Upper lobe of left lung (tissue), 6 donors: ENCODE data around the gene ZNF581. TPM values are rescaled to one million over a fixed set of nuclear protein-coding genes. Genes with fewer than 3 reads are reported as not detected.
A peak's percentile ranks its signal among the peaks of the same experiment; 100 is the strongest.

Experiments
- ATAC-seq, 2 donors: fragments of 200-7000 bp; cut with Tn5 transposase; one replicate each; pipeline ENCODE4 v1.9.1; 2022; ENCODE audit warnings: mild to moderate bottlenecking in 2 of 2, moderate library complexity in 2 of 2; ENCODE audit not compliant: low FRiP score in 2 of 2
- DNase-seq, 2 donors: peaks; one replicate each; pipeline ENCODE4 v3.0.0-alpha.2; 2019 to 2020
- H3K27ac ChIP-seq, 4 donors: fragments of 200-600 bp; sonication (generic); one replicate each; pipeline ENCODE4 v1.5.1; 2016 to 2019
- H3K27me3 ChIP-seq, 4 donors: fragments of 200-600 bp; sonication (generic); one replicate each; pipeline ENCODE4 v1.5.1; 2017 to 2019
- H3K36me3 ChIP-seq, 4 donors: fragments of 200-600 bp; sonication (generic); one replicate each; pipeline ENCODE4 v1.5.1; 2016 to 2019
- H3K4me1 ChIP-seq, 4 donors: fragments of 200-600 bp; sonication (generic); one replicate each; pipeline ENCODE4 v1.5.1; 2018 to 2019
- H3K4me3 ChIP-seq, 4 donors: fragments of 200-600 bp; sonication (generic); one replicate each; pipeline ENCODE4 v1.5.1; 2017 to 2019; ENCODE audit warnings: mild to moderate bottlenecking in 2 of 4, moderate library complexity in 1 of 4
- H3K9me3 ChIP-seq, 4 donors: fragments of 200-600 bp; sonication (generic); one replicate each; pipeline ENCODE4 v1.5.1; 2018 to 2019
- EP300 ChIP-seq, 4 donors: sonication (generic); formaldehyde crosslinking; IDR thresholded peaks; one replicate each; pipeline ENCODE4 v1.5.1; 2017; ENCODE audit warnings: antibody characterized with exemption in 4 of 4, control low read depth in 2 of 4
- POLR2A ChIP-seq, 4 donors: fragments of 450-650 bp; IDR thresholded peaks; one replicate each; pipeline ENCODE4 v1.5.1; 2016 to 2017; ENCODE audit warnings: antibody characterized with exemption in 4 of 4, mild to moderate bottlenecking in 2 of 4
- POLR2AphosphoS5 ChIP-seq, 2 donors: sonication (generic); formaldehyde crosslinking; IDR thresholded peaks; one replicate each; pipeline ENCODE4 v1.5.1; 2017; ENCODE audit warnings: antibody characterized with exemption in 2 of 2
- WGBS, 2 donors: methylation state at CpG; one replicate each; pipeline ENCODE4 v1.1.5; 2017 to 2018; 5-methylcytosine and 5-hydroxymethylcytosine counted together
- total RNA-seq, 6 donors: library from RNA; depleted of rRNA in 4 of 6; stranded (reverse); fragments of >200 nt in 4 of 6; gene quantifications; one replicate each; pipeline versions ENCODE4 v1.1.0 to v1.2.1, GENCODE V29; 2016 to 2021
- TF ChIP-seq, protein P1 (sequence below), 6 experiments: fragments of 450-650 bp in 4 of 6; fragments of 200-600 bp in 2 of 6; sonication (generic) in 2 of 6; IDR thresholded peaks; one replicate each; pipeline ENCODE4 v1.5.1; 2016 to 2019; ENCODE audit warnings: antibody characterized with exemption in 6 of 6
- donor health status: DM: no; HTN: no; CAD: no; lungs with moderate emphysema.
- donor health status: DM: no; HTN: yes; CAD: no; lungs with severe emphysema.

ZNF581 gene
- total RNA-seq, 6 donors from 2014 or later, result 15.6 to 38.8 (median 21.9) TPM

DNA sequence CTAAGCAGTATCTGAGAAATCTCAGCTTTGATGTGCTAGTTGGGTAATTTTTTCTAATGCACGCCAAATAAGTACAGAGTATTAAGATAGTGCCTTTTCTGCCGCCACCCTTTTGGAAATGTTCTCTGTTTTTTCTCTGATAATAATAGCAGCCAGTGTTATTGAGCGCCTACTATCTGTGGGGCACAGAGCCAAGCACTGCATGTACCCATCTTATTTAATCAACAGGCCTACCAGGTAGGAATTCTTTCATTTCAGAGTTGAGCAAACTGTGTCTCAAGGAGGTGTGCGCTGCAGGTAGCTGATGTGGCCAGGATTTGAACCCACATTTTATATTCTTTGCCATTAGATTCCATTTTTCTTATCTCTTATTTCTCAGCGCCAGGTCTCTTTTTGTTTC, 32.9 kb downstream of the ZNF581 start:
- Histone ChIP-seq H3K9me3 (no peaks in the 10 kb centered on the region), H3K4me3 (peak overlapping the region in 3 of 4 donors; percentile 80 to 99 (median 98)), H3K27me3 (no peaks in the 10 kb centered on the region), H3K4me1 (peaks cover 36 to 78% (median 48%) of the 10 kb centered on the region in 4 donors), H3K27ac (peak overlapping the region in 2 of 4 donors; percentile 92 to 98), H3K36me3 (peaks cover 13 to 54% (median 43%) of the 10 kb centered on the region in 4 donors)
- DNase-seq (no peak), ATAC-seq (no peak)
- TF ChIP-seq EP300 (IDR thresholded peaks at IDR 0.05) (no peak), POLR2AphosphoS5 (IDR thresholded peaks at IDR 0.05) (no peak)
- TF ChIP-seq, protein P1, sequence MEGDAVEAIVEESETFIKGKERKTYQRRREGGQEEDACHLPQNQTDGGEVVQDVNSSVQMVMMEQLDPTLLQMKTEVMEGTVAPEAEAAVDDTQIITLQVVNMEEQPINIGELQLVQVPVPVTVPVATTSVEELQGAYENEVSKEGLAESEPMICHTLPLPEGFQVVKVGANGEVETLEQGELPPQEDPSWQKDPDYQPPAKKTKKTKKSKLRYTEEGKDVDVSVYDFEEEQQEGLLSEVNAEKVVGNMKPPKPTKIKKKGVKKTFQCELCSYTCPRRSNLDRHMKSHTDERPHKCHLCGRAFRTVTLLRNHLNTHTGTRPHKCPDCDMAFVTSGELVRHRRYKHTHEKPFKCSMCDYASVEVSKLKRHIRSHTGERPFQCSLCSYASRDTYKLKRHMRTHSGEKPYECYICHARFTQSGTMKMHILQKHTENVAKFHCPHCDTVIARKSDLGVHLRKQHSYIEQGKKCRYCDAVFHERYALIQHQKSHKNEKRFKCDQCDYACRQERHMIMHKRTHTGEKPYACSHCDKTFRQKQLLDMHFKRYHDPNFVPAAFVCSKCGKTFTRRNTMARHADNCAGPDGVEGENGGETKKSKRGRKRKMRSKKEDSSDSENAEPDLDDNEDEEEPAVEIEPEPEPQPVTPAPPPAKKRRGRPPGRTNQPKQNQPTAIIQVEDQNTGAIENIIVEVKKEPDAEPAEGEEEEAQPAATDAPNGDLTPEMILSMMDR (IDR thresholded peaks at IDR 0.05), result no peak
- WGBS, 2 donors, result 62 to 63% methylated on average over 5 of the region's 5 CpGs

DNA sequence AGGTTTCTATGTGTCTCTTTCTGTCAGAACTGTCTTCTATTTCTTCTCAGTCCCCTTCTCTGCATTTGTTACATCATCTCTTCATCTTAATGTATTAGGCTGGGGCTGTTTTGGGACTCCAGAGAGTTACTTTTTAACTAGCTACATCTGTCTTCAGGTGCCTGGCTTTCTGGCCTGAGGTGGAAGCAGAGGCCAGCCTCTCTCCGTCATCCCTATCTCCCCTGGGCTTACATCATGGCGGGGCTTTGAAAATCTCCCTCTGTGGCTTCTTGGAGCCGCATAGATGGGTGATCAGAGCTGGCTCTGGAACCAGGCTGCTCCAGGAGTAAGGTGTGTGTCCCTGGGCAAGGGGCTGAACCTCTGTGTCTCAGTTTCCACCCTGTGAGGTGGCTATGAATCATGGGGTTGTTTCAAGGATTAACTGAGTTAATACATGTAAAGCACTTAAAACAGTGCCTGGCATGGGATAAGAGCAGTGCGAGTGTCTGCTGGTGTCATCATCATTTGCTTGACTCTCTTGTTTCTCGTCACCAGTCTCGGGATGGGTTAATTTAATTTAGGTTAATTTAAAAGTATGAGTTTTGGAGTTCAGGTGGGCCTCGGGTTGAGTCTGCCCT, 33.5 kb downstream of the ZNF581 start:
- ATAC-seq (no peak), DNase-seq (no peak)
- peaks cover 36 to 79% (median 48%) of the 10 kb centered on the region in 4 donors for H3K4me1 ChIP-seq
- WGBS, 2 donors, result 88 to 92% methylated on average over 7 of the region's 7 CpGs
- peaks cover 13 to 54% (median 45%) of the 10 kb centered on the region in 4 donors for H3K36me3 ChIP-seq
- H3K9me3 ChIP-seq, result no peaks in the 10 kb centered on the region
- H3K4me3 ChIP-seq, result peak overlapping the region in 2 of 4 donors; percentile 80 to 98
- no peaks in the 10 kb centered on the region for H3K27me3 ChIP-seq
- TF ChIP-seq POLR2AphosphoS5 (IDR thresholded peaks at IDR 0.05), result no peak
- TF ChIP-seq EP300 (IDR thresholded peaks at IDR 0.05), result no peak
- TF ChIP-seq, protein P1 (IDR thresholded peaks at IDR 0.05), result no peak
- H3K27ac ChIP-seq, result peak overlapping the region; percentile 8 to 61 (median 41)

DNA sequence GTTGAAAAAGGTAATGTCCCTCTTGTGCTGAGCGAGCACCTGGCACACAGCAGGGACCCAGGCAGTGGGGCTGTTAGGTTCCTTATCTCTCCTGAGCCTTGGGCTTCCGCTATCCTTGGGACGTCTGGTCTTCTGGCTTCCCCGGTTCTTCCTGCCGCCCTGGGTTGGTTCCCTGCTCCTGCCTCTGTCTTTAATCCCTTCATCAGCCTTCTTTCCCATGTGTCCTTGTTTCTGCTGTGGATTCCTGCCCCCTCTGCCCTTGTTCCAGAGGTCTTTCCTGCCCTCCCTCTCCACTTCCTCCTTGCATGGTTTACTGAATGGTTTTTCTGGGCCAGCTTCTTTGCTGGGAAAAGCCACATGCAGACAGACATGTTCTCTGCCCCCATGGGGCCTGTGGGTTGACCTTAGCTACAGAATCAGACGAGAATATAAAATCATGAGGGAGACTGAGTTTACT, 34.2 kb downstream of the ZNF581 start:
- Histone ChIP-seq H3K27ac (peak overlapping the region in 3 of 4 donors; percentile 40 to 61 (median 42)), H3K27me3 (no peaks in the 10 kb centered on the region), H3K9me3 (no peaks in the 10 kb centered on the region), H3K4me3 (no peak overlapping the region), H3K36me3 (peaks cover 13 to 56% (median 44%) of the 10 kb centered on the region in 4 donors), H3K4me1 (peaks cover 36 to 79% (median 48%) of the 10 kb centered on the region in 4 donors)
- DNase-seq (no peak), ATAC-seq (no peak)
- WGBS, 2 donors, result 62 to 63% methylated on average over 6 of the region's 6 CpGs
- TF ChIP-seq POLR2AphosphoS5 (IDR thresholded peaks at IDR 0.05), result no peak
- TF ChIP-seq EP300 (IDR thresholded peaks at IDR 0.05), result no peak
- no peak for TF ChIP-seq POLR2A (IDR thresholded peaks at IDR 0.05)
- TF ChIP-seq, protein P1 (IDR thresholded peaks at IDR 0.05), result no peak

DNA sequence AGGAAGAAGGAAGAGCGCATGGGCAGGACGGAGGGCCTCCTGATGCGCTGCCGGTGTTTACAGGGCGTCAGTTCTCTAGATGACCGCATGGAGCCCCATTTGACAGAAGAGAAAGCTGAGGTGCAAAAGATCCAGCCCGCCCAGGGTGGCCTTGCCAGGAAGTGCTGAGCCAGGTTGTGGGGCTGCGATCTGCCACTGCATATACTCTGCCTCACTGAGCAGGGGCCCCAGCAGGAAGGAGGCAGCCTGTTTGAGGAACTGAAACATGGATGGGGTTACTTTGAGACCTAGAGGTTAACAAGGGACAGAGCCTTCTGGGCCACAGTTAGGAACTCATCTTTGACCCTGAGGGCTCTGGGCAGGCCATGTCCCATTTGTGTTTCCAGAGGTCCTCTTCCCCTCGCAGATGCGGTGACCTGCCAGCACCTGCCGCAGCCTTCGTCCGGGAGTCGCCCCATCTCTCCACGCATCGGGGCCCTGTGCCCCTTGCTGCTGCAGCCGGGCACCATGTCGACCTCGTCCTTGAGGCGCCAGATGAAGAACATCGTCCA, 34.7 kb downstream of the ZNF581 start:
- Histone ChIP-seq H3K27me3 (no peaks in the 10 kb centered on the region), H3K36me3 (peaks cover 13 to 59% (median 43%) of the 10 kb centered on the region in 4 donors), H3K9me3 (no peaks in the 10 kb centered on the region), H3K4me3 (no peak overlapping the region), H3K4me1 (peaks cover 36 to 79% (median 49%) of the 10 kb centered on the region in 4 donors), H3K27ac (peak overlapping the region in 3 of 4 donors; percentile 40 to 61 (median 42))
- TF ChIP-seq POLR2A (IDR thresholded peaks at IDR 0.05), result no peak
- TF ChIP-seq POLR2AphosphoS5 (IDR thresholded peaks at IDR 0.05), result no peak
- TF ChIP-seq EP300 (IDR thresholded peaks at IDR 0.05), result no peak
- TF ChIP-seq, protein P1 (IDR thresholded peaks at IDR 0.05), result no peak
- ATAC-seq, result peak; percentile 40 to 57
- peak; percentile 48 to 78 for DNase-seq
- 79 to 85% methylated on average over 12 to 20 of the region's 21 CpGs for WGBS, 2 donors
